GM12878 (cell line): ENCODE measurements around the gene HNF4A. TPM values are rescaled to one million over a fixed set of nuclear protein-coding genes. Genes with fewer than 3 reads are reported as not detected.

ENCODE experiments used
- ATAC-seq: fragments of 200-7000 bp; cut with Tn5 transposase; 3 replicates; pipeline ENCODE4 v1.9.1; 2020; ENCODE audit warnings: mild to moderate bottlenecking, moderate library complexity
- BruUV-seq: library from RNA; stranded (reverse); fragments of 400-500 nt; replicated peaks from 2 replicates; lab custom pipeline; 2021; lab: Mats Ljungman, UMichigan
- CTCF ChIA-PET: fragments of 300-600 bp; sonication (Branson Sonifier 250); formaldehyde crosslinking; extraction: SDS; loops from one replicate; lab custom pipeline; 2021; ENCODE audit warnings: inconsistent platforms; lab: Yijun Ruan, JAX
- POLR2A ChIA-PET: fragments of 350-600 bp; formaldehyde crosslinking; extraction: SDS; loops from one replicate; lab custom pipeline; 2021; ENCODE audit warnings: inconsistent platforms; lab: Charles Lee
- RAD21 ChIA-PET: fragments of 300-600 bp; sonication (Branson Sonifier 250); formaldehyde crosslinking; loops from one replicate; lab custom pipeline; 2023; ENCODE audit warnings: antibody characterized with exemption; ENCODE audit not compliant: unreplicated experiment; lab: Charles Lee
- SMC1A ChIA-PET: fragments of 300-600 bp; sonication (Branson Sonifier 250); formaldehyde crosslinking; loops from one replicate; lab custom pipeline; 2023; ENCODE audit not compliant: unreplicated experiment, uncharacterized antibody; lab: Charles Lee
- DNase-seq: peaks from one replicate; pipeline ENCODE4 v3.0.0-alpha.2; 2011; ENCODE audit warnings: low read depth, low spot score
- FAIRE-seq: peaks from 3 replicates; lab custom pipeline; 2011; peaks lifted over from hg19 to GRCh38; lab: Jason Lieb, UNC
- H2AFZ ChIP-seq: 2 replicates; pipeline ENCODE4 v1.6.0; 2011; ENCODE audit warnings: low read depth, low read length, control low read depth; ENCODE audit not compliant: control insufficient read depth
- H3K27ac ChIP-seq: 2 replicates; pipeline ENCODE4 v1.5.1; 2011; ENCODE audit warnings: control low read depth; ENCODE audit not compliant: control insufficient read depth, insufficient read depth
- H3K27me3 ChIP-seq, 2 experiments: replicated peaks in 1 of 2; 2 replicates each; pipeline versions ENCODE4 v1.6.0 to v1.6.1; 2011; ENCODE audit warnings: low read length in 1 of 2; ENCODE audit not compliant: control insufficient read depth in 2 of 2, insufficient read depth in 2 of 2
- H3K36me3 ChIP-seq, 2 experiments: 2 replicates each; pipeline ENCODE4 v1.5.1; 2011; ENCODE audit warnings: low read length in 1 of 2; ENCODE audit not compliant: control insufficient read depth in 2 of 2, insufficient read depth in 2 of 2
- H3K4me1 ChIP-seq: 2 replicates; pipeline ENCODE4 v1.6.1; 2011; ENCODE audit warnings: mild to moderate bottlenecking, low read length, moderate library complexity, mixed read lengths; ENCODE audit not compliant: control insufficient read depth, insufficient read depth
- H3K4me2 ChIP-seq: 2 replicates; pipeline ENCODE4 v1.6.0; 2011; ENCODE audit warnings: control low read depth; ENCODE audit not compliant: control insufficient read depth, insufficient read depth
- H3K4me3 ChIP-seq: fragments of 200-600 bp; sonication (generic); 2 replicates; pipeline ENCODE4 v1.5.1; 2016
- H3K79me2 ChIP-seq: 2 replicates; pipeline ENCODE4 v1.6.0; 2011; ENCODE audit warnings: low read length; ENCODE audit not compliant: control insufficient read depth, insufficient read depth
- H3K9ac ChIP-seq: 2 replicates; pipeline ENCODE4 v1.8.0; 2011; ENCODE audit warnings: low read length, control low read depth, mixed read lengths; ENCODE audit not compliant: control insufficient read depth, insufficient read depth
- H3K9me3 ChIP-seq: replicated peaks from 3 replicates; pipeline ENCODE4 v1.5.1; 2011; ENCODE audit warnings: mild to moderate bottlenecking, low read length; ENCODE audit not compliant: control insufficient read depth, insufficient read depth
- H4K20me1 ChIP-seq: 2 replicates; pipeline ENCODE4 v1.6.0; 2011; ENCODE audit not compliant: control insufficient read depth, insufficient read depth
- ATF2 ChIP-seq: IDR thresholded peaks from 2 replicates; pipeline ENCODE4 v1.6.1; 2012; ENCODE audit warnings: low read length, inconsistent platforms
- BACH1 ChIP-seq: fragments of 450-650 bp; IDR thresholded peaks from 2 replicates; pipeline ENCODE4 v1.6.1; 2017; ENCODE audit warnings: mild to moderate bottlenecking, borderline replicate concordance
- ELK1 ChIP-seq: IDR thresholded peaks from 2 replicates; pipeline ENCODE4 v1.6.1; 2012; ENCODE audit warnings: low read depth, low read length, improper control_type of control experiment
- POLR2AphosphoS2 ChIP-seq: IDR thresholded peaks from 2 replicates; pipeline ENCODE4 v1.6.1; 2011; ENCODE audit warnings: low read depth, mild to moderate bottlenecking, low read length, improper control_type of control experiment, moderate library complexity
- POLR2AphosphoS5 ChIP-seq: IDR thresholded peaks from 2 replicates; pipeline ENCODE4 v1.6.1; 2011; ENCODE audit warnings: mild to moderate bottlenecking, low read length, inconsistent platforms
- REST ChIP-seq: IDR thresholded peaks from 2 replicates; pipeline ENCODE4 v1.6.1; 2012; ENCODE audit warnings: mild to moderate bottlenecking, low read depth, low read length
- RFX5 ChIP-seq: IDR thresholded peaks from 2 replicates; pipeline ENCODE4 v1.6.1; 2011; ENCODE audit warnings: low read depth, low read length, improper control_type of control experiment
- SIX5 ChIP-seq: IDR thresholded peaks from 2 replicates; pipeline ENCODE4 v1.6.1; 2011; ENCODE audit warnings: mild to moderate bottlenecking, low read depth, low read length, moderate library complexity; ENCODE audit not compliant: severe bottlenecking
- SRF ChIP-seq, 2 experiments: IDR thresholded peaks; 2 replicates each; pipeline ENCODE4 v1.6.1; 2011; ENCODE audit warnings: low read depth in 2 of 2, low read length in 2 of 2, mild to moderate bottlenecking in 1 of 2, moderate library complexity in 1 of 2
- WGBS: methylation state at CpG from one replicate; pipeline ENCODE4 v1.1.6; 2016; ENCODE audit warnings: low lambda C conversion rate; ENCODE audit not compliant: insufficient replicate concordance, insufficient coverage; ENCODE audit errors: missing lambda C conversion rate; 5-methylcytosine and 5-hydroxymethylcytosine counted together
- in situ Hi-C: fragments of 300-500 bp; cut with MboI; formaldehyde crosslinking; loops from 9 replicates; pipeline ENCODE4 v1.14.3; 2018; ENCODE audit warnings: mixed read lengths
- intact Hi-C: fragments of 100-400 bp; cut with micrococcal nuclease; formaldehyde crosslinking; loops from one replicate; pipeline ENCODE4 v1.14.2; 2022; ENCODE audit not compliant: unreplicated experiment
- polyA plus RNA-seq, 11 experiments: library from polyadenylated mRNA; depleted of rRNA in 4 of 11; unstranded in 6 of 11; stranded (reverse) in 5 of 11; fragments of >200 nt; fragmentation: Nextera tagmentation in 4 of 11; fragmentation: Illumina TruSeq in 1 of 11; extraction: Ambion mirVana in 4 of 11; extraction: Trizol in 1 of 11; gene quantifications; 1 replicate in 1 of 11; 2 replicates in 10 of 11; pipeline versions ENCODE4 v1.2.1 to v1.2.3, GENCODE V29; 2011 to 2016; ENCODE audit warnings: inconsistent platforms in 2 of 11, missing spikeins in 2 of 11, low read depth in 1 of 11
- total RNA-seq, 4 experiments: library from RNA; depleted of rRNA in 3 of 4; stranded (reverse); fragments of >200 nt in 3 of 4; fragmentation: Illumina TruSeq in 1 of 4; extraction: Trizol in 1 of 4; gene quantifications; 2 replicates each; pipeline versions ENCODE4 v1.2.1 to v1.2.3, GENCODE V29; 2013 to 2021
- TF ChIP-seq, protein P1 (sequence below): fragments of 450-650 bp; IDR thresholded peaks from 2 replicates; pipeline ENCODE4 v1.6.1; 2018; ENCODE audit warnings: borderline replicate concordance, mild to moderate bottlenecking; ENCODE audit not compliant: partially characterized antibody
- TF ChIP-seq, protein P2 (sequence below): fragments of 450-650 bp; IDR thresholded peaks from 2 replicates; pipeline ENCODE4 v1.6.1; 2016; ENCODE audit warnings: mild to moderate bottlenecking

The HNF4A gene
- total and polyA plus RNA-seq, 10 of the 15 experiments (the other 5 are each of a cell fraction or from before 2014, with no cell fraction given), result 0.21 TPM; not detected in 9

- Histone ChIP-seq H4K20me1 (no peaks in the 10 kb centered on the region), H3K4me2 (no peak overlapping the region), H3K27me3 (no peaks in the 10 kb centered on the region; a peak in 2 of 4 replicates), H3K4me1 (no peaks in the 10 kb centered on the region), H3K9ac (no peak overlapping the region), H3K4me3 (no peak overlapping the region), H3K9me3 (no peaks in the 10 kb centered on the region), H3K79me2 (no peaks in the 10 kb centered on the region), H3K27ac (no peak overlapping the region), H3K36me3 (no peaks in the 10 kb centered on the region), H2AFZ (no peak overlapping the region)
- 43% methylated on average over 3 of the region's 3 CpGs for WGBS
- POLR2A ChIA-PET, result no interaction called here
- CTCF ChIA-PET, result no interaction called here
- ATAC-seq (no peak), FAIRE-seq (no peak), DNase-seq (no peak)
- intact Hi-C loops, result no loop called here
- TF ChIP-seq, protein P1, sequence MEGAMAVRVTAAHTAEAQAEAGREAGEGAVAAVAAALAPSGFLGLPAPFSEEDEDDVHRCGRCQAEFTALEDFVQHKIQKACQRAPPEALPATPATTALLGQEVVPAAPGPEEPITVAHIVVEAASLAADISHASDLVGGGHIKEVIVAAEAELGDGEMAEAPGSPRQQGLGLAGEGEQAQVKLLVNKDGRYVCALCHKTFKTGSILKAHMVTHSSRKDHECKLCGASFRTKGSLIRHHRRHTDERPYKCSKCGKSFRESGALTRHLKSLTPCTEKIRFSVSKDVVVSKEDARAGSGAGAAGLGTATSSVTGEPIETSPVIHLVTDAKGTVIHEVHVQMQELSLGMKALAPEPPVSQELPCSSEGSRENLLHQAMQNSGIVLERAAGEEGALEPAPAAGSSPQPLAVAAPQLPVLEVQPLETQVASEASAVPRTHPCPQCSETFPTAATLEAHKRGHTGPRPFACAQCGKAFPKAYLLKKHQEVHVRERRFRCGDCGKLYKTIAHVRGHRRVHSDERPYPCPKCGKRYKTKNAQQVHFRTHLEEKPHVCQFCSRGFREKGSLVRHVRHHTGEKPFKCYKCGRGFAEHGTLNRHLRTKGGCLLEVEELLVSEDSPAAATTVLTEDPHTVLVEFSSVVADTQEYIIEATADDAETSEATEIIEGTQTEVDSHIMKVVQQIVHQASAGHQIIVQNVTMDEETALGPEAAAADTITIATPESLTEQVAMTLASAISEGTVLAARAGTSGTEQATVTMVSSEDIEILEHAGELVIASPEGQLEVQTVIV, result no peak
- TF ChIP-seq ATF2 (no peak), BACH1 (no peak), RFX5 (no peak), ELK1 (no peak), REST (no peak), POLR2AphosphoS2 (no peak), SRF (IDR thresholded peaks at IDR 0.05; ENCODE audit: low read depth in 2 of 2, low read length in 2 of 2) (no peak), POLR2AphosphoS5 (no peak), SIX5 (no peak)
- TF ChIP-seq, protein P2, sequence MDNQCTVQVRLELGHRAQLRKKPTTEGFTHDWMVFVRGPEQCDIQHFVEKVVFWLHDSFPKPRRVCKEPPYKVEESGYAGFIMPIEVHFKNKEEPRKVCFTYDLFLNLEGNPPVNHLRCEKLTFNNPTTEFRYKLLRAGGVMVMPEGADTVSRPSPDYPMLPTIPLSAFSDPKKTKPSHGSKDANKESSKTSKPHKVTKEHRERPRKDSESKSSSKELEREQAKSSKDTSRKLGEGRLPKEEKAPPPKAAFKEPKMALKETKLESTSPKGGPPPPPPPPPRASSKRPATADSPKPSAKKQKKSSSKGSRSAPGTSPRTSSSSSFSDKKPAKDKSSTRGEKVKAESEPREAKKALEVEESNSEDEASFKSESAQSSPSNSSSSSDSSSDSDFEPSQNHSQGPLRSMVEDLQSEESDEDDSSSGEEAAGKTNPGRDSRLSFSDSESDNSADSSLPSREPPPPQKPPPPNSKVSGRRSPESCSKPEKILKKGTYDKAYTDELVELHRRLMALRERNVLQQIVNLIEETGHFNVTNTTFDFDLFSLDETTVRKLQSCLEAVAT, result no peak
- RAD21 ChIA-PET, result no interaction called here
- in situ Hi-C loops, result no loop called here
- SMC1A ChIA-PET, result no interaction called here
- BruUV-seq, result no TSS peak
These were observed 72.3 kb downstream of the HNF4A start for GRCh38 chr20:44427804-44428173.
